HAP-1 (cell line): Measurements from ENCODE around the gene WRAP53.
A peak's percentile ranks its signal among the peaks of the same experiment; 100 is the strongest.

Source experiments
- DNase-seq, 2 experiments: peaks; one replicate each; pipeline ENCODE4 v3.0.0-alpha.2; 2016 to 2020; ENCODE audit warnings: low spot score in 2 of 2
- H3K27me3 ChIP-seq: fragments of 250-450 bp; sonication (Bioruptor Pico); 2 replicates; pipeline ENCODE4 v1.5.1; 2020; ENCODE audit warnings: low read depth, mild to moderate bottlenecking, moderate library complexity
- H3K36me3 ChIP-seq: fragments of 250-450 bp; sonication (Bioruptor Pico); replicated peaks from 2 replicates; pipeline ENCODE4 v1.5.1; 2020; ENCODE audit warnings: mild to moderate bottlenecking
- H3K4me1 ChIP-seq: fragments of 250-450 bp; sonication (Bioruptor Pico); 2 replicates; pipeline ENCODE4 v1.5.1; 2020; ENCODE audit warnings: mild to moderate bottlenecking
- H3K4me3 ChIP-seq: fragments of 250-450 bp; sonication (Bioruptor Pico); 2 replicates; pipeline ENCODE4 v1.5.1; 2020; ENCODE audit warnings: mild to moderate bottlenecking, moderate library complexity
- H3K9me3 ChIP-seq: fragments of 250-450 bp; sonication (Bioruptor Pico); 2 replicates; pipeline ENCODE4 v1.5.1; 2020; ENCODE audit warnings: mild to moderate bottlenecking, moderate library complexity
- in situ Hi-C: fragments of 300-500 bp; cut with MboI; formaldehyde crosslinking; loops from 3 replicates; pipeline ENCODE4 v1.14.3; 2020; ENCODE audit warnings: low sequenced_read_pairs, inconsistent platforms, mixed read lengths

The WRAP53 gene

DNA sequence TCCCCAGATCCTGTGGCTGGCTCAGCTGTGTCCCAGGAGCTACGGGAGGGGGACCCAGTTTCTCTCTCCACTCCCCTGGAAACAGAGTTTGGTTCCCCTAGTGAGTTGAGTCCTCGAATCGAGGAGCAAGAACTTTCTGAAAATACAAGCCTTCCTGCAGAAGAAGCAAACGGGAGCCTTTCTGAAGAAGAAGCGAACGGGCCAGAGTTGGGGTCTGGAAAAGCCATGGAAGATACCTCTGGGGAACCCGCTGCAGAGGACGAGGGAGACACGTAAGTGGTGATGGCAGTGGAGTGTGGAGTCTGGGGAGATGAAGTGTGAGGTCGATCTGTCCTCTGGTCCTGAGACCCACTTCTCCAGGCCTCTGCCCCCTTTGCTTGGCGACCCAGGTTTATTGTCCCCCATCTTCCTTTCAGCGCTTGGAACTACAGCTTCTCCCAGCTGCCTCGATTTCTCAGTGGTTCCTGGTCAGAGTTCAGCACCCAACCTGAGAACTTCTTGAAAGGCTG is 585 bp downstream of the WRAP53 start:
- in situ Hi-C loops = no loop called here
- no peak for DNase-seq
- H3K4me1 ChIP-seq = peaks cover 22% of the 10 kb centered on the region
- H3K36me3 ChIP-seq = peaks cover 17% of the 10 kb centered on the region
- peak overlapping the region; percentile 84 for H3K4me3 ChIP-seq
- H3K27me3 ChIP-seq = no peaks in the 10 kb centered on the region
- H3K9me3 ChIP-seq = no peaks in the 10 kb centered on the region

DNA sequence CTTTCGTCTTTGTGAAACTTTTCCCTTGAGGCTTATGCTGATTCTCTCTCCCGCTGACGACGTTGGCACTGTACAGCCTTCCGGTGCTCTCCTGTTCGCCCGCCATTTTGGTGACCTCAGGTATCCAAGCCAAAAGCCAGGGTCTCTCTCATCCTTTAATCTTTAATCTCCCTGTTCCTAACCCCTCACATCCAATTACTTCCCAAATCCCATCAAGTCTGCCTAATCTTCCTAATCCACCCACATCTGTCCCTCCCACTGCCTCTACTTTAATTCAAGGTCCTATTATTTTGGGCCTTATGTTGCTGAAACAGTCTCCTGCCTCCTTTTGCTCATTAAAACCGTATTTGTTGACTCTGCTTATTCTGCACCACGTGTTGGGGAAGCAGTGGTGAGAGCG is 7.3 kb downstream of the WRAP53 start:
- H3K27me3 ChIP-seq = no peaks in the 10 kb centered on the region
- no peak overlapping the region for H3K4me3 ChIP-seq
- DNase-seq = no peak
- peaks cover 15% of the 10 kb centered on the region for H3K36me3 ChIP-seq
- in situ Hi-C loops = no loop called here
- no peaks in the 10 kb centered on the region for H3K4me1 ChIP-seq
- H3K9me3 ChIP-seq = no peaks in the 10 kb centered on the region

DNA sequence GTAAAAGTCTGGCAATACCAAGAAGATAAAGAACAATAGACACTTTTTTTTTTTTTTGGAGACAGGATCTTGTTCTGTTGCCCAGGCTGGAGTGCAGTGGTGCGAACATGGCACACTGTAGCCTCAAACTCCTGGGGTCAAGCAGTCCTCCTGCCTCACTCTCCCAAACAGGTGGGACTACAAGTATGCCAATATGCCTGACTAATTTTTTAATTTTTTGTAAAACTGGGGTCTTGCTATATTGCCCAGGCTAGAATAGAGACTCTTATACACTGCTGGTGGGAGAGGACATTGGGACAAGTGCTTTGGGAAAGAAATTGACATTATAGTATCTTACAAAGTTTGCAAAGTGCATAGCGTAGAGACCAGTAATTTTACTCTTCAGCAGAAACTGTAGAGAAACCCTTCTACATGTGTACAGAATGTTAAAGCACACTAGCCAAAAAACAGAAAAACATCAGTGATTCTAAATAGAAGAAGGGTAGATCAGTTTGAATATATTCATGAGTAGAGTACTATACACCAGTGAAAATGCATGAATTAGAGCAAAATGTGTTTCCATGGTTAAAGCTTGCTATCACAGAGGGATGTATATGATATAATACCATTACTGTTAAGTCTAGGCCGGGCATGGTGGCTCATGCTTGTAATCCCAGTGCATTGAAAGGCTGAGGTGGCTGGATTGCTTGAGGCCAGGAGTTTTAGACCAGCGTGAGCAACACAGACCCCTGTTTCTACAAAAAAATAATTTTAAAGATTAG is 9.7 kb downstream of the WRAP53 start:
- no peaks in the 10 kb centered on the region for H3K27me3 ChIP-seq
- H3K4me3 ChIP-seq = no peak overlapping the region
- no peaks in the 10 kb centered on the region; the same call in 1 of the 2 replicates for H3K4me1 ChIP-seq
- in situ Hi-C loops = no loop called here
- no peak for DNase-seq
- peaks cover 27% of the 10 kb centered on the region for H3K36me3 ChIP-seq
- no peaks in the 10 kb centered on the region for H3K9me3 ChIP-seq

DNA sequence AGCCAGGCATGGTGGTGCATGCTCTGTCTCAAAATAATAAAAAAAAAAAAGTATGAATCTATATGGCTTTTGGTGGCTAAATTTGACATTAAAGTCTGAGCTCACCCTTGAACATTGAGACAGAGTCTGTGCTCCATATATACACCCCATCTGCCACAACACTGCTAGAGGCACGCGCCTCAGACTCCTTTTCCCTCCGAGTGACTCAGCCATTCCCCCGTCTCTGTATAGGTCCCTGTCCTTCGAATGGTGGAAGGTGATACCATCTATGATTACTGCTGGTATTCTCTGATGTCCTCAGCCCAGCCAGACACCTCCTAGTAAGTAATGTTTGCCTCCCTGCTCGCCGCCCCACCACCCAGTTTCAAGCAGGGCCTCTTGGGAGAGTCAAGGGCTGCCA is 12.2 kb downstream of the WRAP53 start:
- peaks cover 22% of the 10 kb centered on the region for H3K36me3 ChIP-seq
- in situ Hi-C loops = no loop called here
- DNase-seq = no peak

DNA sequence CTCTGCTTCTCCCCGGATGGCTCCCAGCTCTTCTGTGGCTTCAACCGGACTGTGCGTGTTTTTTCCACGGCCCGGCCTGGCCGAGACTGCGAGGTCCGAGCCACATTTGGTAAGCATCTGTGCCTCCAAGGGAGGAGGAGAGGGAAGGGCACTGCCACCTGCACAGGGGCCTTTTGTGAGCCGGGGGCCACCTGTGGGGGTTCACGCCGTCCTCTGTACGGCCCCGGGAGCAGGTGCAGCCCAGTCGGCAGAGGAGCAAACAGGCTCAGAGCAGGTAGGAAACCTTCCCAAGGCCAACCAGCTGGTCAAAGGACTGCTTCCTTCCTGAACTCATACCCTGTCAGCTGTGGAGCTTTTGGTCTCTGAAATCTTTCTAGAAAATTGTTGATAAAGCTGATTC is 13.4 kb downstream of the WRAP53 start:
- H3K4me3 ChIP-seq = no peak overlapping the region
- in situ Hi-C loops = no loop called here
- peaks cover 12% of the 10 kb centered on the region for H3K4me1 ChIP-seq
- no peaks in the 10 kb centered on the region for H3K27me3 ChIP-seq
- H3K9me3 ChIP-seq = no peaks in the 10 kb centered on the region
- H3K36me3 ChIP-seq = peaks cover 18% of the 10 kb centered on the region
- no peak for DNase-seq

More for the DNA sequence above, 12.2 kb downstream of the WRAP53 start:
- no peaks in the 10 kb centered on the region for H3K27me3 ChIP-seq
- H3K4me1 ChIP-seq = peaks cover 12% of the 10 kb centered on the region
- no peak overlapping the region for H3K4me3 ChIP-seq
- H3K9me3 ChIP-seq = no peaks in the 10 kb centered on the region

DNA sequence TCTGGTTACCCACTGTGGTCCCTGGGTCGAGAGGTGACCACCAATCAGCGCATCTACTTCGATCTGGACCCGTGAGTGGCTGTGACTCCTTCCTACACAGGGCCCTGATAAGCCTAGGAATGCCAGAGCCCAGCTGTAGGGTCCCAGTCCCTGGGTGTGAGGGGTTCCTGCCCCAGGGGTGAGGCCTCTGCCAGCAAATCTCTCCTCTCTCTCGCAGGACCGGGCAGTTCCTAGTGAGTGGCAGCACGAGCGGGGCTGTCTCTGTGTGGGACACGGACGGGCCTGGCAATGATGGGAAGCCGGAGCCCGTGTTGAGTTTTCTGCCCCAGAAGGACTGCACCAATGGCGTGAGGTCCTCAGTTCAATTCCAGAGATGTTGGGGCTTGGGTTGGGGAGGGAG is 14.5 kb downstream of the WRAP53 start:
- no peaks in the 10 kb centered on the region for H3K9me3 ChIP-seq
- in situ Hi-C loops = no loop called here
- no peak overlapping the region for H3K4me3 ChIP-seq
- no peak for DNase-seq
- peaks cover 18% of the 10 kb centered on the region for H3K36me3 ChIP-seq
- peaks cover 12% of the 10 kb centered on the region for H3K4me1 ChIP-seq
- H3K27me3 ChIP-seq = no peaks in the 10 kb centered on the region

DNA sequence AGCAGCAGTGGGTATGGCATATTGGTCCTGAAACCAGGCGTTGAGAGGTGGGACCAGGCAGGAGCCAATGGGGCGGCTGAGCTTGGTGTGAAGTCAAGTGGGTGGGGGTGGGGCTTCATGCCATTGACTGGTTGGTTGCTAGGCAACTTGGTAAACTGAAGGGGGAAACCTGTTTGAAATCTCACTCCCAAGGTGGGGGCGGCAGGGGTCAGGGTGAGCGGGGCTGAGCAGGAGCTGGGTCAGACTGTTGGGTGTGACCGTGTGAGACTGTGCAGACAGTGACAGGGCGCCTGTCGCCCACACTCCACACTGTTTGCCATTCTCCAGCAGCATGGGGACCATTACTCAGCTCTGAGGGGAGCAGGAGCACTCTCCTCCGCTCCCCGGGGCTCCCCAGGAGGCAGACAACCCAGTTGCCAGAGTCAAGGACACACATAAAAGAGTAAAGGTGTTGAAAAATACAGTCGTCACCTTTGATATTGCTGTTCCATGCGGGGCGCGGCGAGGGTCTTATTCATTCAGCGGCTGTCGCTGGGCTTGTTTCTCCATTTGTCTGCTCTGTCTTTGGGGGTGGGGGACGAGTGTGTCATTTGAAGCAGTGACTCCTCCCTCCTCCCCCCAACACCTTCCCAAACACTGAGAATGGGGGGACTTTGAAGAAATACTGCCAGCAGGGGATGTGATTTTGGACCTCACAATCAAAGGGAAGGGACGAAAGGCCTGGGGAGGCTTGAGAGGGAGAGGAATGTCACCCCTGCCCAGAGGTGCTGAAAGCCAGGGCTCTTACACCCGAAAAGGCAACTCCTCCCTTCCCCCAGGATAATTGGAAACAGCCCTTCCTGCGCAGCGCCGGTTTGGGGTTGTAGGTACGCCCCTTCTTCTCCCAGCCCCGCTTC is 15.6 kb downstream of the WRAP53 start:
- peak; percentile 70 to 84 for DNase-seq
- peaks cover 13% of the 10 kb centered on the region for H3K36me3 ChIP-seq
- no peaks in the 10 kb centered on the region for H3K9me3 ChIP-seq
- peaks cover 12% of the 10 kb centered on the region for H3K4me1 ChIP-seq
- in situ Hi-C loops = no loop called here
- no peak overlapping the region for H3K4me3 ChIP-seq
- no peaks in the 10 kb centered on the region for H3K27me3 ChIP-seq

DNA sequence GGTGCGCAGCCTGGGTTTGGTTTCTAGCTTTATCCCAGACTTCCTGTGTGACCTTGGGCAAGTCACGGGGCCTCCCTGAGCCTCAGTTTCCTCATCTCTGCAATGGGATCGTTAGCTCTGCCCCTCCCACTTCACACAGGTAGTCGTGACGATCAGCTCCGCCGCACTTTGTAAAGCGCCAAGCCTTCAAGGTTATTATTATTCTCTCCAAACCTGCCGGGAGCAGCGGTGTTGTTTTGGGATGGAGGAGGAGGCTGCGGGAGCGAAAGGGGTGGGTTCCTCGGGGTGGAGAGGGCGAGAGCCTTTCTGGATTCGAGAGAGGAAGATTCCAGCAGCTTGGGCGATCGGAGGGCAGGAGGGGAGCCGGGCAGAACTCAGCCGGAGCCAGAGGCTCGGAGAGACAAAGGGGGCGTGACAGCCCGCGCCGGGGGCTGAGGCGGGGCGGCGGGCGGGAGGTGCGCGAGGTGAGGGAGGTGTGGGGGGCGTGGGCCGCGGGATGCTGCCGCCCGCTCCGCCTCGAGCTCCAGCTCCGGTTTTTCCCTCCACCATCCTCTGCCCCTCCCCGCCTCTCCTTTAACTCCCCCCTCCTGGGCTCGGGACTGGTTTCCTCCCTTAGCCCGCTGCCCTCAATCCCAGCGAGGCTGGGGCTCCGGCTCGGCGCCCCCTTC is 16.5 kb downstream of the WRAP53 start, which contains the start of gene EFNB3:
Gene EFNB3 (plus strand): TSS at position 602 of the 668 bp plus-strand sequence. CDS start 397 bp downstream, outside the sequence.
- in situ Hi-C loops = no loop called here
- peak; percentile 81 to 89 for DNase-seq

DNA sequence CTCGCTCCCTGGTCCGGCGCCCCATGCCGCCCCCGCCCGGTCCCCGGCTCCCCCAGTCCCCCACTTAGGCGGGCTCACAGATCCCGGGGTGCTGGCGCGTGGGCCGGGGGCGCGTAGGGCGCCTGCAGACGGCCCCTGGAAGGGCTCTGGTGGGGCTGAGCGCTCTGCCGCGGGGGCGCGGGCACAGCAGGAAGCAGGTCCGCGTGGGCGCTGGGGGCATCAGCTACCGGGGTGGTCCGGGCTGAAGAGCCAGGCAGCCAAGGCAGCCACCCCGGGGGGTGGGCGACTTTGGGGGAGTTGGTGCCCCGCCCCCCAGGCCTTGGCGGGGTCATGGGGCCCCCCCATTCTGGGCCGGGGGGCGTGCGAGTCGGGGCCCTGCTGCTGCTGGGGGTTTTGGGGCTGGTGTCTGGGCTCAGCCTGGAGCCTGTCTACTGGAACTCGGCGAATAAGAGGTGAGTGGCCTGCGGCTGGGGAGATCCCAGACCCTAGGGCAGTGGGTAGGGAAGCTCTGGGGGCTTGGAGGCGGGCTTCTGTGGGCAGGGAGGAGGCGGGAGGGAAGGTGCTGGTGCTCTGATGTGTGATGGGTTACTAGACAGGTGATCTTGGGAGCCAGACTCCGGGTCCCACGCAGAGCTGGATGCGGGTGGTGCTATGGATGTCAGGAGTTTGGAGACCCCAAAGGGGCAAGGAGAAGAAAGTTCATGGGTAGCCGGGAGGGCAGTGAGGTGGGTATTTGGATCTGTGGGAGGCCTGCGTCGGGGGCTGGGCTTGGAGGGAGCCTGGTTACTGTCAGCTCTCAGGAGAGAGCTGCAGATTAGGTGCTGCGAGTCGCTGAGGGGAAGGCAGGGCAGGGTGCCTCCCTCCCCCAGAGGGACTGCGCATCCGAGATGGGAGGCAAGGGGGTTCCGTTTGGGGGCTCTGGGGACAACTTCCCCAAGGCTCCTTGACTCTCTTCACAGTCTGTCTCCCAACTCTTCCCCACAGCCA is 17.3 kb downstream of the WRAP53 start:
- no peaks in the 10 kb centered on the region for H3K27me3 ChIP-seq
- in situ Hi-C loops = no loop called here

More for the DNA sequence above, 16.5 kb downstream of the WRAP53 start, which contains the start of gene EFNB3:
- Histone ChIP-seq H3K4me1 (peaks cover 12% of the 10 kb centered on the region), H3K4me3 (peak within 1 kb of the TSS; percentile 51), H3K36me3 (peaks cover 13% of the 10 kb centered on the region), H3K9me3 (no peaks in the 10 kb centered on the region), H3K27me3 (no peaks in the 10 kb centered on the region)

DNA sequence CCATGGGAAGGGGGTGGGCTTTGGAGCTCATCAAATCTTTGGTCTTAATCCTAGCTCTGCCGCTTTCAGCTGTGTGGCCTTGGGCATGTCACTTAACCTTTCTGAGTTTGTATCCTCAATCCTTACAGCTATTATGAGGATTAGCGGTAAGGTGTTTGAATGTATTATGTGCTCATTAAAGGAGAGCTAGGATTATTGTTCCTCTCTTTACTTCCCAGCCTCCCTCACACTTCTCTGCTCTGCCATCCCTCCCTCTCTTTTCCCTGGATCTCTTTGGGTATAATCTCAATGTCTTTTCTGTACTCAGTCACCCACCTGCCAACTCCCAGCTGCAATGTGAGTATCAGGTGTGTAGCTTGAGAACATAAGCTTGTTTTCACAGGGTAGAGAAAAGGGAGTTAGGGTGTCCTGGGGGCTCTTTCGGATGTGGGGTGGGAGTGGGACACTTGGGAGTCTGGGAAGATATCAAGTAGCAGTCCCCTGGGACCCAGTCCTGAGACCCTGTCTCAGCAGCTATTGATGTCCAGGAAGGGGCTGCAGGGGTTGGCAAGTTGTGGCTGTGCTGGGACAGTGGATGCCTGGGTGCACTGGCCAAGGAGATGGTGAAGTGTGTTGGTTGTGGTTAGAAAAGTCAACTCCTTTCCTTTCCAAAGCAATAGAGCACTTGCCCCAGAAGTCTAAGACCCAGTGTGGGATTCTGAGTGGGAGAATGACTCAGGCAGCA is 18.5 kb downstream of the WRAP53 start:
- no peak for DNase-seq
- no peak overlapping the region for H3K4me3 ChIP-seq
- no peaks in the 10 kb centered on the region for H3K27me3 ChIP-seq

More for the DNA sequence above, 17.3 kb downstream of the WRAP53 start:
- peak in 1 of 2 experiments; percentile 46 for DNase-seq
- H3K9me3 ChIP-seq = no peaks in the 10 kb centered on the region
- peak overlapping the region; percentile 51 for H3K4me3 ChIP-seq
- peaks cover 13% of the 10 kb centered on the region for H3K36me3 ChIP-seq
- peaks cover 12% of the 10 kb centered on the region for H3K4me1 ChIP-seq

DNA sequence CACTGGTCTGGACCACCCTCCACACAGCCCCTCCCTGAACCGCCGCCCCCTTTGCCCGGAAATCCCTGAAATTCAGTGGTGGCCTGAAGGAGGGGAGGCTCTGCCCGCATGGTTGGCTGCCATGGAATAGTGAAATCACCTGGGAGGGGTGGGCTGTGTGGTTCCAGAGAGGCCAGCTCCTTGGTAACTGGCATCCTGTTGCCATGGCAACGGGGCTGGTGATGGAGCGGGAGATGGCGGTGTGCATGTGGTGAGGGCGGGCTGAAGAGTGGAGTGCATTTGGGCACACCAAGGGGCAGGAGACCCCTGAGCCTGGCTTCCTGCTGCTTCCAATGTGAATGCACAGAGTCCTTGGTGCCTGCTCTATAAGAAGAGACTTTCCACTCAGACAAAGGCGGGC is 19.2 kb downstream of the WRAP53 start:
- peaks cover 7% of the 10 kb centered on the region; the same call in 1 of the 2 replicates for H3K36me3 ChIP-seq
- H3K4me3 ChIP-seq = no peak overlapping the region
- H3K4me1 ChIP-seq = peaks cover 12% of the 10 kb centered on the region
- in situ Hi-C loops = no loop called here
- peak in 1 of 2 experiments; percentile 26 for DNase-seq
- no peaks in the 10 kb centered on the region for H3K9me3 ChIP-seq
- peaks cover 2% of the 10 kb centered on the region for H3K27me3 ChIP-seq

More for the DNA sequence above, 18.5 kb downstream of the WRAP53 start:
- peaks cover 8% of the 10 kb centered on the region; the same call in 1 of the 2 replicates for H3K36me3 ChIP-seq
- H3K4me1 ChIP-seq = peaks cover 12% of the 10 kb centered on the region
- in situ Hi-C loops = no loop called here
- H3K9me3 ChIP-seq = no peaks in the 10 kb centered on the region
